GM19099 (cell line): ENCODE data around the gene RASSF4.

Experiments used
- POLR2A ChIP-seq: IDR thresholded peaks from 3 replicates; pipeline ENCODE4 v1.6.1; 2011; ENCODE audit warnings: low read depth; ENCODE audit not compliant: insufficient read length; ENCODE audit errors: extremely low read depth

The RASSF4 gene

DNA sequence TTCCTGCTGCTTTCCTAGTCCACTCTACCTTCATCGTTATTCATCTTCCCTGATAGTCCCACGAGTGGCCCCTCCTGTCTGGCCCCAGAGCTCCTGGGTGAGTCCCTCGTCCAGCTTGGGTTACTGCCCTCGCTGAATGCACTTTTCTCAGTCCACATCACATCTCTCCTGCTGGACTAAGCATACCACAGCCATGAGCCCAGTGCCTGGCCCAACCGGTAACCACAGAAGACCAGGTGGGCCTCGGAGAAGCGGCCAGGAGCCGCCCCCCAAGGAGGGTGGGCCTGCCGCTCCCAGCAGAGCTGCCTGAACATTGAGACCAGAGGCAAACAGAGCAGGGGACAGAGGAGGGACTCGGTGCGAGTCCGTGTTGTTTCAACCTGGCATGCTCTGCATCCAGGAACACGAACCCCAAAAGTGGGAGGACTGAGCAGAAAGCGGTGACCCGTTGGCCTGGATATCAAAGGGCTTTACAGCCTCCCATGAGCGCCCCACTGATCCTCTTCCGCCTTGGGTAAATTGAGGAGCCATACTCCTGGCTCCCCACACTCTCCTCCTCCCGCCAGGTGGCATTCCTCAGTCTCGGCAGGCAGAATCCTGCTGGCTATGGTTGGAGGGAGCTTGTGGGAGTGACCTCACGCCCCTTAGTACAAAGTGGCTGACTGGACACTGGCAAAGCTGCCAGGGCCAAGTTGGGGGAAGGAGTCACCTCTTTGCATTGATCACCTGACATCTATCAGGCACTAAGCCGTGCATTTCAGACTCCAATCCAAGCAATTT is 35.2 kb upstream of the RASSF4 start:
- TF ChIP-seq POLR2A: no peak

DNA sequence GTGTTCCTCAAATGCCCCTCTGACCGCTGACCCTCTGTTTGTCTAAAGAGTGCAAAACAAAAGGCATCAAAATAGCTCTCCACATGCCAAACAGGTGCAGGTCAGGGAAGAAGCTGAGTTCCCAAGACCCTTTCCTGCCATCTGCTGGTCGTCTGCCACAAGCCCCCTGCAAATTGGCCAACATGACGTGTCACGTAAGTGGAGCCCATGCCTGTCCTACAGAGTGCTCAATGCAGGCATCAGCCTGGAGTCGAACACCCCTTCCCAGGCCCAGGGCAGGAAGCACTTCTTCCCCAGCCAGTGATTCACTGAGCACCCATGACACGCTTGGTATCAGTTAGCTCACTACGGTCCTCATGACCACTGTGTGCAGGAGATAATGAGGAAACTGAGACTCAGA is 34.4 kb upstream of the RASSF4 start:
- no peak for TF ChIP-seq POLR2A

DNA sequence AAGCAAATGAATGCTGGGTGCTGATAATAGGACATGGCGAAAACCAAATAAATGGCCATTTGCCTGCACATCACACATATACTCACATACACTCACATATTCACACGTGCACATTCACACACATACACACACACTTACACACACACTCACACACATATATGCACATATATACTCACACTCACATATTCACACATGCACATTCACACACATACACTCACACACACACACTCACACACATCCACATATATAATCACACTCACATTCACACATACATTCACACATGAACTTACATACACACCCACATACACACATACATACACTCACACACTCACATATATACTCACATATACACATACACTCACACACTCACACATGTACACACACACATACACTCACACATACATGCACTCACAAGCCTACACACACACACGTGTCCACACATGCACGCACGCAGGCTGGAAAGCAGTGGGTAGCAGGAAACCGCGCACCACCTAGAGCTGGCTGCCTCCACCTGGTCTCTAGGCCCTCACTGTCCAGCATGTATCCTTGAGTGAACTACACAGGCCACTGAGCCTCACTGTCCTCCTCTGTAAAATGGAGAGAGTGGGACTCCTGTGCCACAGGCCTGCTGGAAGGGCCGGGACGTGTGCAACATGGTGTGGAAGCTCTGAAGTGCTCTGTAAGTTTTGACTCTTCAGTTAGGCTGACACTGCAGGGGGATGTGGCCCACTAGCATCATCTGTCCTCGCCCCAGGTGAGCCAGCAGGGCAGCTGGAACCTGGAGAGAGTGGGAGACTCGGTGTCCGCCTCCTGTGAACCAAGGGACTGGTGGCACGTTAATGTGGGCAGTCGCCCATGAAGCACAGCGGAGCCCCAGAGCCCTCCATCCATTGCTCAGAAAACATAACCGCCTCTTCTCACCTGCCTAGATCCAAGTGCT is 33.5 kb upstream of the RASSF4 start:
- no peak for TF ChIP-seq POLR2A

DNA sequence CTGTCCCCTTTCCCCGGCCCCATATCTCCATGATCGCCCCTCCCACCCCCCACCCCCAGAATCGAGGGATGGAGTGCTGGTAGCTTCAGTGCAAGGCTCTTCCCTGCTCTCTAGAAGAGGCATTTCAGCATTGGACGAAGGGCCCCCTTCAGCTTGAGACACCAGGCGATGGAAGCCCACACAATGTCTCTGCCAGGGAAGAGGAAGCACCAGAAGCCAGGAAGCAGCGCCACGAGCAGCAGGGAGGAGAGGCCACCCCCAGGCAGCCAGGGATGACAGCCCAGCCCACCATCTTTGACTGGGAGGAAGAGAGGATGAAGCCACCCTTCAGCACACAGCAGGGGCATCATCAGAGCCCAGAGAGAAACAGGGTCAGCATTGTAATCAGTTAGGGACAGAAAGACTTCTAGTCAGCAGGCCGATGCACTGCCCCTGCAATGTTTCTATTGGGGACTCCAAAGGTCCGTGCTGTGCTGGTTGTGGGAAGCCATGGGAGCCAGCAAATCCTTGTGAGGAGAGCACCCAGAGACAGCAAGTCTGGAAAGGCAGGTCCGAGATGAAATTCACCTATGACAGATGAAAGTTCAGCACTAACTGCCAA is 32.8 kb upstream of the RASSF4 start:
- no peak for TF ChIP-seq POLR2A

DNA sequence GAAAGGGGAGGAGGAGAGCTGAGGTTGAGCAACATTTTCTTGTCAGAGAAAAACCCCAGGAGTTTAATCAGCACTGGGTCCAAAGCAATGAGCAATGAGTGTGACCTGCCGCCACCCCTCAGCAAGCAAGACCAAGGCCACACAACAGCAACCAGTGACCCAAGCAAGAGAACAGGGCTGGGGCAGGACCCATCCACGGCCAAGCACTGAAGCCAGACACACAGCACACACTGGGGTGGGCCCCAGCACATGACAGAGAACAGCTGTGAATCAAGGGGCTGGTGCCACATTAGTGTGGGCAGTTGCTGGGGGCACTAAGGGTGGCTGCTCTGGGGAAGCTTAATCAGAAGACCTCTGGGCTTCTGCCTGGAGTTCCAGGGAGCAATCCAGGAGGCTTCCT is 32.2 kb upstream of the RASSF4 start:
- no peak for TF ChIP-seq POLR2A

DNA sequence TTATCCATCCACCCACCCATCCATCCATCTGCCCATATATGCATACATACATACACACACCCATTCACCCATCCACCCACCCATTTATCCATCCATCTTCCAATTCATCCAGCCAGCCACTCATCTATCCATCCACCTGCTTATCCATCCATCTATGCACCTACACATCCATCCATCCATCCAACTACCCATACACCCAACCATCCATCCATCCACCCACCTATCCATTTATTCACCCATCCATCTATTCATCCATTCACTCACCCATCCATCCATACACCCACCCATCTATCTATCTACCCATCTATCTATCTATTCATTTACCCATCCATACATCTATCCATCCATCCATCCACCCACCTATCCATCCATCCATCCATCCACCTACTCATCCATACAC is 31.1 kb upstream of the RASSF4 start:
- TF ChIP-seq POLR2A: no peak

DNA sequence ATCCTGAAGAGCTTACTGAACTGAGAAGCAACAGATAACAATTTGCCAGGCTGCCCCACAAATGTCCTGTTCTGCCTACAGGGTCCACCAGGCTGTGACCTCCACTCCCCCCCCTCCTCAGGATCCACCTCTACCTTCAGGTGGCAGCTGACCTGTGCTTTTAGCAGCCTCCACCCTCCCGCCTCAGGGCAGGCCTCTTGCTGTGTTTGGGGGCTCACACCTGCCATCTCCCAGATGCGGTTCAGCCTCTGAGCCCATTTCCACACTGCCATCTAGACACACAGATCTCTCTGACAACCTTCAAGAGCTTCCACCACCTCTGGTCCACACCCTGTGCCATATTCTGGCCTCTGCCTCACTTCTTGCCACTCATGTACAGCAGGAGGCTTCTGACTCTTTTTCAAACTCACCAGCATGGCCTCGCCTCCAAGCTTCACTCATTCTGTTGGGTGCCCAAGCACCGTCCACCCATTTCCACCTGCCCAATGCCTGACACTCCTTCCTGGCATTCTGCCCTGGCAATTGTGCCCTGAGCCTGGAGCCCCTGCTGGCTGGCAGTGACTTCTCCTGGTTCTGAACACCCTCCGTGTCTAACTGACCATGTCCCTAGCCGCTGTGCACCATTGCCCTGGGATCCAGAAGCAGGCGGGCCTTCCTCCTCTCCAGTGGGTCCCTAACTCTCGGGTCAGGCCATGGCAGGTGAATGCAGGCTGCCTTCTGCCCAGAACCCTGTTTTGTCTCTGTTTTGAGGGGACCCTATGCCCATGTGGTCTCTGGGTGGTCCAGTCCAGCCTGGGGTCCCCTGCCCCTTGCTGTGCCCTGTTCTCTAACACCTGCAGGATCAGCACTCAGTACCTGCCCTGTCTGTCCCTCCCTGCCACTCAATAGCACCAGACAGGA is 30.0 kb upstream of the RASSF4 start:
- no peak for TF ChIP-seq POLR2A

DNA sequence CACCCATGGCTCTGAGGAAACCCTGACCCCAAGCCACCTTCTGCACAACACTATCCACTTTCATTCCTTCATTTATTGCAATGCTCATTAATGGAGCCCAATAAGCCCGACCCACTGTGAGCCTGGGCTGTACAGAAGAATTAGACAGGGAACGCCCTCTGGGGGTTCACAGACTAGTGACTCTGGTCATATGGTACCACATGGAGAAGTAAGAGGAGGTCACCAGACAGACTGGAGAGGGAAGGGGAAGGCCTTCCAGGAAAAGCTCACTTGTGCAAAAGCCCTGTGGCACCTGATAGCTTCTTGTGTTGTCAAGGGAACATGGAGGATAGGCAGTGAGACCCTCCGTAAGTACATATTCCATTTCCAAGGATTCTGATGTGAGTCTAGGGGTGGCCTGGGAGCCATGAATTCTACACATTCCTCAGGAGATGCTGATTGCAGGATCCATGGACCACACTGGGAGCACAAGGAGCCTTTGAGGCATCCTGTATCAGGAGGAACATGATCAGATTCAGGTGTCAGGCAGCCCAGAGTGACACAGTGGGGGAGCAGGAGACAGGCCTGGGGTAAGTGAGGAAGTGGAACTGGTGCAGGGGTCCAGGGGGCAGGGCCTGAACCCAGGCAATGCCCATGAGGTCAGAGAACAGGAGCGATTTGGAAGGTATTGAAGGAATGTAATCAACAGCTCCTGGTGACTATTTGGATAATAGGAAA is 28.5 kb upstream of the RASSF4 start:
- TF ChIP-seq POLR2A: no peak

DNA sequence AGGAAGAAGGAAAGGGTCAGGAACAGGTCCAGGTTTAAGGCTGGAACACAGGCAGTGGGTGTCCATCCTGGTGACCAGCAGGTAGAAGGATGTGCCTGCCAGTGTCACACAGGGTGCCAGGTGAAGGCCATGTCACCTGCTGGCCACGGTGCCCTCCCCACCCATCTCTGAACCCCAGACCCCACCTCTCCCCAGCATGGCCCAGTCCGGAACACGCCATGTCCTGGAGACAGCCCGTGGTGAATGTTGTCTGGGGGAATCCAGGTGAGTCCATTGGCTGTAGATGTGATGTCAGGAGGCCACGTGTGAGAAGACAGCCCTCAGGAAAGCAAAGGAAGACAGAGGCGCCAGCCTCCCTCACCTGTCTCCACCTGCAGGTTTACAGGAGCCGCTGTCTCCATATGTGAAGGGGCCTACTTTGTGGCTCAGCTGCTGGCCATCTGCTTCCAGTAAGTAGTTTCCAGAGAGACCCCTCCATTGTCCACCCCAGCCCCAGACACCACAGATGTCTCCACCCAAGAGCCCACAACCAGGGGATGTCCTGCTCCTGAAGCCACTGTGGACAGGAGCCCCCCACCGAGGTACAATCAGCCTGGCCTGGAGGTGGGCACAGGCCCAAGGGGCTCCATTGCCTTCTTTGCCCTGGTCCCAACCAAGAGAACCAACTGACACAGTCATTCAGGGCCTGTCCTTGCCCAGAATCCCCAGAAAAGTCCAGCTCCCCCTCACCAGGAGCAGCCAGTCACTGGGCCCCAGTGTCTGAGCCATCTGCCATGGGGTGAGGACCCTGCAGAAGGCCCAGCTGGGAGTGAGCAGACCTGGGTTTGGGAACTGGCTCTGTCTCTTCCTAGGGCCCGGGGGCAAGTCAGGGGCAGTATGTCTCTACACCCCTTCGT is 27.7 kb upstream of the RASSF4 start:
- no peak for TF ChIP-seq POLR2A

DNA sequence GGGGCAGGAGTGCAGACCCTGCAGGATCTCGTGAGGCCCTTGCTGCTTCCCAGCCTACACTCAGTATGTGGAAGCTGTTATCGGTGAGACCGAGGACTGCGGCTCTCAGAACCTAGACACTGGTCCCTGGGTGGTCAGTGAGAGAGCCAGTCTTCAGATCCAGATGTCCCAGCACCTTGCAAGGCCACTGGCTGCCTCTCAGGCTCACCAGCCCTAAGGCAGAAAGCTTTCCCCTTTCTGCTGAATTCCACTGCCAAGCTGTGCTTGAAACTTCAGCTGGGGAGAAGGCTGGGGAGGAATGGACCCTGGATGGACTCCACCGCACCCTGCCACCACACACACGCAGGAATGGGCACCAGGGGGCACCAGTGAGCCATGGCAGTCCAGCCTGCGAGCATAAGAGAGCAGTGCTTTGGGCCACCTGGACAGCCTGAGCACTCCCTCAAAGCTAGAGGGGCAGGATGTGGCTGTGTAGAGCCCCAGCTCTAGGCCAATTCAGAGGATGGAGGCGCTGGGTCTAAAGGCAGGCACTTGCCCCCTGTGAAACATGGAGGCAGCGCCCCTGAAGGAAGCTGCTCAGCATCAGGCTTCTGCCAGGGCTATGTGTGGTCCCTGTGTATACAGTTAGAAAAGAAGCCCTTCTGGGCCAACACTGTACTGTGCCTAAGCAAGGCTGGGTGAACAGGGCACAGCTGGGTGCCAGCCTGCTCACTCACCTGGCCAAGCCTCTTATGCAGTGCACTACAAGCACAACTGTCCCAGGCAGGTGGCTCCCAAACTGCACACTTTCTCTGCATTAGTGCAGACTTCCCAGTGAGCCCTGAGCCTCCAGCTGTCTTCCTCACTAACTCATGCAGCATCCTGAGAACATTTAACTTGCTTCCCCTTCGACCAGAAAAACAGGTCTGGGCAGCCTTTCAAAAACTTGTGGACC is 26.8 kb upstream of the RASSF4 start:
- no peak for TF ChIP-seq POLR2A

DNA sequence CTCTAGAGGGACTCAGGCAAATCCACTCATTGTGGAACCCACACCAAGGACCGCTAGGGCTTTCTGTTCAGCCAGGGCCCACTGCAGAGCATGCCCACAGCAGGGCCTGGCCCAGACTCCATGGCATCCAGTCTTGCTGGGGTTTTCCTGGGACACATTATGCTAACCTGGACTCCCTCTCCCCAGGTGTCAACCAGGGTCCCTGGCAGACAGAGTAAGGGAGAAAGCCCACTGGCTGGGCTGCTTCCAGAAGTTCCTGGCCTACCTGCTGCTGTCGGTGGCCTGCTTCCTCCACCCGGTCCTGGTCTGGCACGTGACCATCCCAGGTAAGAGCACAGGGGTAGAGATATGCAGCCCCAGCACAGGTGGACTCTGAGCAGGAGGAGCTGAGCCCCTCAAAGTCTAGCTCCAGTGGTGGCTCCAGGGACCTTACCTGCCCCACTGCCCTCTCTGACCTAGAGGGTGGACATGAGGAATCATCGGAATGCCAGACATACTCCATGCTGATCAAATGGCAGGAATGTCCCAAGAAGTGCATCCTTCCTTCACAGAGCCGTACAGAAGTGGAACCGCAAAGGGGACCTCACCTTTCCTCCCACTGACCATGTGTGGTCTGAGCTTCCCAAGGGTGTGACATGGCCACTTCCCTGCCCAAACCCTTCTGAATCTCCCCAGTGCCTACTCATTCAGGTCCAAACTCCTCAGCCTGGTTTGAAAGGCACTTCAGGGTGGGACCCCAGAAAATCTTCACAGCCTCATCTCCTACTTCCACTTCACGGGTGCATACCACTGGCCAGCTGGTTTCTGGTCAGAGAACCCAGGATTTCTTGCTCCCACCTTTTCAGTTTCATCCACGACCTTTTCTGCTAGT is 25.9 kb upstream of the RASSF4 start:
- TF ChIP-seq POLR2A: no peak
